ENCODE measurements around the gene CSTA.

DNA sequence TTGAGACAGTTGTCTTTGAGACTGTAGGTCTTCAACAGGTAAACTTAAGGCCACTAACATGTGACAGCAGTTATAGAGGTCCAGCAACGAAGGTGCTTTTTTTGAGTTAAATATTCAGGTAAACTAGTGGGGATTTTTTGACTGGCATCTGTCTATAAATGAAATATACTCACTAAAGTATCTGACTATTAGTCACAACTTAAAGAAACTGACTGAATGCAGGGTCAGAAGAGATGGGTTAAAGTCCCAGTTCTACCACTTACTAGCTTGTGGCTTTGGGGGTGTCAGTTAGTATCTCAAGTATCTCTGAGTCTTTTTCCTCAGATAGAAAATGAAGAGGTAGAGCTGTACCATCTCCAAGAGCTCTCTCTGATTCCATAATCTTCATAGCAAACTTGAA lies 40.0 kb downstream of the CSTA start:
- no peak for TF ChIP-seq POLR2A (IDR thresholded peaks at IDR 0.05)
- TF ChIP-seq, protein P1, sequence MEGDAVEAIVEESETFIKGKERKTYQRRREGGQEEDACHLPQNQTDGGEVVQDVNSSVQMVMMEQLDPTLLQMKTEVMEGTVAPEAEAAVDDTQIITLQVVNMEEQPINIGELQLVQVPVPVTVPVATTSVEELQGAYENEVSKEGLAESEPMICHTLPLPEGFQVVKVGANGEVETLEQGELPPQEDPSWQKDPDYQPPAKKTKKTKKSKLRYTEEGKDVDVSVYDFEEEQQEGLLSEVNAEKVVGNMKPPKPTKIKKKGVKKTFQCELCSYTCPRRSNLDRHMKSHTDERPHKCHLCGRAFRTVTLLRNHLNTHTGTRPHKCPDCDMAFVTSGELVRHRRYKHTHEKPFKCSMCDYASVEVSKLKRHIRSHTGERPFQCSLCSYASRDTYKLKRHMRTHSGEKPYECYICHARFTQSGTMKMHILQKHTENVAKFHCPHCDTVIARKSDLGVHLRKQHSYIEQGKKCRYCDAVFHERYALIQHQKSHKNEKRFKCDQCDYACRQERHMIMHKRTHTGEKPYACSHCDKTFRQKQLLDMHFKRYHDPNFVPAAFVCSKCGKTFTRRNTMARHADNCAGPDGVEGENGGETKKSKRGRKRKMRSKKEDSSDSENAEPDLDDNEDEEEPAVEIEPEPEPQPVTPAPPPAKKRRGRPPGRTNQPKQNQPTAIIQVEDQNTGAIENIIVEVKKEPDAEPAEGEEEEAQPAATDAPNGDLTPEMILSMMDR (IDR thresholded peaks at IDR 0.05) = no peak

Measured in uterus (tissue), 2 donors.